GM21576 (cell line): Measurements from ENCODE around the gene UBE2N.
A peak's percentile ranks its signal among the peaks of the same experiment; 100 is the strongest.

ENCODE experiments used
- ATAC-seq: cut with Tn5 transposase; IDR thresholded peaks from one replicate; pipeline ENCODE4 v1.9.1; 2021; ENCODE audit warnings: mild to moderate bottlenecking, moderate library complexity; ENCODE audit not compliant: unreplicated experiment

UBE2N gene

DNA sequence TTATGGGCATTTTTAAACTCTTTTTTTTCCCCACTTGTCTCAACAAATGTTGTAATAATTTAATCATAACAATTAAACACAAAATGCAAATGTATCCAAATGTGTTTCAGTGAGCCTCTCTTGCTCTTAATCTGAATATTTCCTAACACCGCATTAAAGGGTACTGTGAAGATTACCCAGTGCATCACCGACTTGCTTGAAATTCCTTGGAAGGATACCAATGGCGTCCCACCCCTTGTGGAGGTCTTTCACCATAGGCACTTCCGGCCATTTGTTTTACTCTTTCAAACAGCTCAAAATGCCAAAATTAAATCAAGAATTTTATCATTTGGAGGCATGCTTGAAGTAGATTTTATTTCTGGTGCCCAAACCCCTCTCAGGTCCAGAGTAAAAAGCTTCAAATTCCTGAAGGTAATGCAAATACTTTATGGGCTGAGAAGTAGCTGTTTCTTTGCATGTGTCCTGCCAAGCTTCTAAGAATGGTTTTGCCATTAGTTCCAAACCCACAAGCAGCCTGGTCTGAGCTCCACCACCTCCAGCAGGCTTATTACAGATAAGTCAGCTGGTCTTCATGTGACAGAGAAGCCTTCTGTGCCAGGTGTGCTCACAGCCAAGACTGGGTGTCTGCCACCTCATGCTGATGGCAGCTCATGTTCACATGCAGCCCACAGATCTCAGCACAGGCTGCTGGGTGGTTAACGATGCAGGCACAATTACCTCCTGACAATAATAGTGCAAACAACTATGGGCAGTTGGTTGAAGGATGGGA lies 80.4 kb downstream of the UBE2N start:
- no peak for ATAC-seq

GRCh38 chr12:93360688-93361087 lies 81.1 kb downstream of the UBE2N start:
- no peak for ATAC-seq

GRCh38 chr12:93358821-93359220 lies 82.9 kb downstream of the UBE2N start:
- no peak for ATAC-seq

- ATAC-seq: peak; percentile 71
Measured at GRCh38 chr12:93358058-93358457, 83.7 kb downstream of the UBE2N start.

DNA sequence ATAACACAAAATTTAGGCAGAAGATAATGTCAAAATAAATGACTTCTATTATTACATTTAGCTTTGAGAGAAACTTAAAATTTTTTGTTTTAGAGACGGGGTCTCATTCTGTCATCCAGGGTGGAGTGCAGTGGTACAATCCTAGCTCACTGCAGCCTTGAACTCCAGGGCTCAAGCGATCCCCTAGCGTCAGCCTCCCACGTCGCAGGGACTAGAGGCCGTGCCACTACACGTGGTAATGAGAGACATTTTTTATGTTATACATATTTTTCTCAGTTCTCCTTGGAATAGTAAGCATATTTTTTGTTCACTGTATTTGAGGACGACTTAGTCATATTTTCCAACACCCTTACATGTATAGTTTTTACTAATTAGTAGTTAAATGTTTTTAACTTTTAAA lies 85.5 kb downstream of the UBE2N start:
- no peak for ATAC-seq
